NAMALWA (cell line): ENCODE results near the gene FADS3.
"Not testable (repeated sequence)": the region's sequence is repeated elsewhere in the genome, so short reads cannot be mapped to it uniquely, and the experiment has no call there.

Source experiments
- DNase-seq: peaks from one replicate; pipeline ENCODE4 v3.0.0-alpha.2; 2015; ENCODE audit warnings: low spot score

The FADS3 gene

GRCh38 chr11:61898247-61898582, 6.9 kb upstream of the FADS3 start:
- no peak for DNase-seq

GRCh38 chr11:61897387-61898246, 6.3 kb upstream of the FADS3 start:
- DNase-seq: peak; percentile 85

GRCh38 chr11:61896665-61897386, 5.5 kb upstream of the FADS3 start:
- no peak for DNase-seq

DNA sequence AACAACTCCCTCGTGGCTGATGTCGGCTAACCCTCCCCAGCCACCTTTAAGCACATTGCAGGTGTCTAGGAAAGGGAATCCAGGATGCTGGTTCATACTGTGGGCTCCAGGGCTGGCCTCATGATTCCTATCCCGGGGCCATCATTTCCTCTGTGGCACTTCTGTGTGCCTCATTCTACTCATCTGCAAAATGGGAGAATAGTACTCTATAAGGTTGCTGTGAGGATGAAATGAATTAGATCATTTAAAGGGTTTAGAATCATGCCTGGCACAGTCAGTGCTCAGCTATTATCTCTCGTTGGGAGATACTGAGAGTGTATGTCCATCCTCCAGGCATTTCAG, 4.3 kb upstream of the FADS3 start:
- DNase-seq: no peak

DNA sequence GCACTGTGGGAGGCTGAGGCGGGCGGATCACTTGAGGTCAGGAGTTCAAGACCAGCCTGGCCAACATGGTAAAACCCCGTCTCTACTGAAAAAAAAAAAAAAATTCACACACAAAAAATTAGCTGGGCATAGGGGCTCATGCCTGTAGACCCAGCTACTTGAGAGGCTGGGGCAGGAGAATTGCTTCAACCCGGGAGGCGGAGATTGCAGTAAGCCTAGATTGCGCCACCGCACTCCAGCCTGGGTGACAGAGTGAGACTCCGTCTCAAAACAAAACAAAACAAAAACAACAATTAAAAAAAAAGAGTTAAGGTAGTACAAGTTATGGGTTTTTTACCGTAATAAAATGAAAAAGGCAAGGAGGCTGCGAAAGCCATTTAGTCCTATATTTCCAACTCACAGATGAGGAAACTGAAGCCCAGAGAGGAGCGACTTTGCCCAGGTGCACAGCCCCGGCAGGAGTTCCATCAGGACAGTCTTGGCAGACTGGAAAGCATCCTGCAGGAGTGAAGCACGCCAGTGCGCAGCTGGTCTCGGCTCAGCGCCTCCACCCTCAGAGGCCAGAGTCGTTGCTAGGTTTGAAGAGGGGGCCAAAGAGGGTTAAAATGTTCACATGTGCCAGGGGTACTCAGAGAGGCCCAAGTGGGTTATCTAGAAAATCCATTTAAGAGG, 3.8 kb upstream of the FADS3 start:
- no peak for DNase-seq

DNA sequence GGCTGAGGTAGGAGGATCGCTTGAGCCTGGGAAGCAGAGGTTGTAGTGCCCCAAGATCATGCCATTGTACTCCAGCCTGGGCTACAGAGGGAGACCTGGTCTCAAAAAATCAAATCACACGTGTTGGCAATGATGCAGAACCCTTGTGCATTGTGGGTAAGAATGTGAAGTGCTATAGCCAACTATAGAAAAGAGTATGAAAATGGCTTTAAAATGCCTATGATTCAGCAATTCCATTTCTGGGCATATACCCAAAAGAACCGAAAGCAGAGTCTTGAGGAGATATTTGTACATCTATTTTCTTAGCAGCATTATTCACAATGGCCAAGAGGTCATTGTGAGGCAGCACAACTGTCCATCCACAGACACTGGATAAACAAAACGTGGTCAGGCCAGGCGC, 2.6 kb upstream of the FADS3 start:
- no peak for DNase-seq

- DNase-seq: no peak
These were observed 683 bp upstream of the FADS3 start for GRCh38 chr11:61892085-61892370.

GRCh38 chr11:61890529-61891330, 615 bp downstream of the FADS3 start:
- DNase-seq: peak; percentile 35

DNA sequence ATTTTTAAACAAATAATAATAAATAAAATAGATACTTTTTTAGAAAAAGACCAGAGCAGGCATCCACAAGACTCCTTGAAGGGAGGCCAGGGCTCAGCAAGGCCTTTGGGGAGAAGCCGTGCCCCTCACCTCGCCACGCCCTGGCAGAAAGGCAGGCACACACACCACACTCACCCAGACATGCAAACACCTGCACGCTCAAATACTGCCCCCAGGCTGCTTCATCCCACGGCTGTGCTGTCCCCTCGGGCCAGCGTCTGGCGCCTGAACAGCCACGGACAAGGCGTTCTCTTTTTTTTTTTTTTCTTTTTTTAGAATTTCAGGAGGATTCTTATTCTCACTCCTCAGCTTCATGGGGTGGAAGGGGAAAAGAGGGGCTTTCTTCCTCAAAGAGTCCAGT, 1.5 kb downstream of the FADS3 start:
- DNase-seq: no peak

DNA sequence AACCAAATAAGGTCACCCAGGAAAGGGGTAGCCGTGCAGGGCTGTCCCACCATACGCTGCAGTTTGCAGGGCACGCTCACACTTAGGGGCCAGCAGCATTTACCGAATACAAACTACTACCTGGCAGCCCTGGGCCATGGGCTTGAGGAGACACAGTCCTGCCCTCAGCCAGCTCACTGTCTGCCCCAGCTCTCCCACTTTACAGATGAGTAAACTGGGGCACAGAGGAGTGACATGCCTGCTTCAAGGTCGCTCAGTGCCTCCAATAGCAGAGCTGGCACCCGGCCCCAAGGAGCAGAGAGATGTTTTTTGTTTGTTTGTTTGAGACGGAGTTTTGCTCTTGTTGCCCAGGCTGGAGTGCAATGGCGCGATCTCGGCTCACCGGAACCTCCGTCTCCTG, 2.8 kb downstream of the FADS3 start:
- DNase-seq: no peak

DNA sequence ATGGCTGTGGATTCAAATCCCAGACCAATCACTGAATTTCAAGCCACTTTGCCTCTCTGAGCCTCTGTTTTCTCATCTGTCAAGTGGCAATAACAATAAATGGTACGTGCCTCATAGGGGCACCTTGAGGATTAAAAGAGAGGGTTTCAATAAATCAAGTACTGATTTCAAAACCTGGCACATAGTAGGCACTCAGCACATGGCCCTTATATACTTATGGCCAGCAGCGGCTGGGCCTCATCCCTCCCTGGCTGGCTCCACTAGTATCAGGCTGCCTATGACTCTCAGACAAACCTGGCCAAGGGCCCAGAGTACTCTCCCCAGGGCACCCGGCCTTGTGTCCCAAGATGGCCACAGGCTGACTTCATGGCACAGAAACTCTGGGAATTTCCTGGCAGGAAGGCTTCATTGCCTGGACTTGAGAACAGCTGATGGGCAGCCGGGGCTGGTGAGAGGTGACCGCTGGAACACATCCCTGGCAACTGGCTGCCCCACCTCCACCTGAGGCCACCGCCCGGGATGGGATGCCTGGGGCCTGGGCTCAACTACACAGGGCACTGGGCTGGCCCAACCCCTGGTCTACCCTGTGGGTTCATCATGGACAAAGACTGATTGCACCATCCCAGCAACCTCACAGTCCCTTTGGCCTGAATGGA, 3.4 kb downstream of the FADS3 start:
- DNase-seq: no peak

- no peak for DNase-seq
These were observed 4.7 kb downstream of the FADS3 start for GRCh38 chr11:61886643-61887042.

- no peak for DNase-seq
These were observed 5.4 kb downstream of the FADS3 start for GRCh38 chr11:61885784-61886580.

GRCh38 chr11:61885166-61885778, 6.1 kb downstream of the FADS3 start:
- DNase-seq: no peak

DNA sequence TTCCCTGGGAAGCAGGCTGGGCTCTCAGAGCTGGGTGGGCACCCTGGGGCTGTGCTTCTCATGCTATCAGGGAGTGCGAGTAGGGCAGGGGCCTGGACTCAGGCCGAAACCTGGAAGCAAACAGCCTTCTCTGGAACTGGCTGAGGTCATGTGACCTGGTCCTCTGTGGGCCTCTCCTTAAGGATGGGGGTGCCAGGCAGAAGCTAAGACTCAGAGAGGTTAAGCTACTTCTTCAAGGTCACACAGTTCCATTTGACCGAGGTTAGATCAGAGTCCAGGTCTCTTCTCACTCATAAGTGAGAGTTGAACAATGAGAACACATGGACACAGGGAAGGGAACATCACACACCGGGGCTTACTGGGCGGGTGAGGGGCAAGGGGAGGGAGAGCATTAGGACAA, 7.4 kb downstream of the FADS3 start:
- DNase-seq: no peak

DNA sequence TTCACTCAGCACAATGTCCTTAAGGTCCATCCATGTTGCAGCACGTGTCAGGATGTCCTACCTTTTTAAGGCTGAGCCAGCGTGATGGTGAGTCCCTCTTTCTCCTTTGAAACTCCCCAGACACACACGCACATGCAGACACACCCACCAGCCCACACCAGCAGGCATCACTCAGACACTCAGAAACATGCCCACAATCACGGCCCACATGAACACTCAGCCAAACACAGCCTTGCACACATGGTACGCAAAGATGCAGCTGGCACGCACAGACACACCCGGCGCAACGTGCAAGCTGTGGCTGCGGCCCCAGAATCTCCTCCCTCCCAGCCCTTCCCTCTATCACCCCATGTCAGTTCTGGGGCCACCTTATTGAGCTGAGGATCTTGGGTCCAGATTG, 8.0 kb downstream of the FADS3 start:
- DNase-seq: no peak

DNA sequence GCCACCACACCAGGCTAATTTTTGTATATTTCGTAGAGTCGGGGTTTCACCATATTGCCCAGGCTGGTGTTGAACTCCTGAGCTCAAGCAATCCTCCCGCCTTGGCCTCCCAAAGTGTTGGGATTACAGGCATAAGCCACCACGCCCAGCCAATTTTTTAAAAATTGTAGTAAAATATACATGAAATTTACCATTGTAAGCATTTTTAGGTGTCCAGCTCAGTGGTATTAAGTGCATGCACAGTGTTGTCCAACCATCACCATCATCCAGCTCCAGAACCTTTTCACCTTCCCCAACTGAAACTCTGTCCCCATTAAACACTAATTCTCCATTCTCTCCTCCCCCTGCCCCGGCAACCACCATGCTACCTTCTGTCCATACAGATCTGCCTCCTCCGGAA, 8.5 kb downstream of the FADS3 start:
- no peak for DNase-seq

- not testable (repeated sequence) for DNase-seq
These were observed 9.1 kb downstream of the FADS3 start for GRCh38 chr11:61882267-61882666.

- peak; percentile 52 for DNase-seq
These were observed 9.9 kb downstream of the FADS3 start for GRCh38 chr11:61881397-61881796.

GRCh38 chr11:61880454-61880853, 10.9 kb downstream of the FADS3 start:
- DNase-seq: peak; percentile 80

DNA sequence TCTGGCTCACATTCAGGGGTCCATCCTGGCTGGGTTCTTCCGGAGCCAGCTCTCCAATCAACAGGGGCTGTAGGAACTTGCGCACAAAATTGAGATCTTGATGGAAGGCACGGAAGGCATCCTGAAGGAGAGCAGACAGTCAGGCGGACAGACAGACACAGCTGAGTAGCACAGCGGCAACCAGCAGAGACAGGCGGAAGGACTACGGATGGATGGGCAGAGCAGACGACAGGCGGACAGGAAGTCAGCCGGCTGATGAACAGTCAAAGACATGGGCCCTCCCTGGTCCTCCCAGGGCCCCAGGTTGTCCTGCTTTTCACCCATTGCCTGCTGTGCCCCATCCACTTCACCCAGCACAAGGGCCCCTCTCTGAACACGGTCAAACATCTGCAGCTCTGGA, 11.3 kb downstream of the FADS3 start:
- peak; percentile 64 for DNase-seq
